GM12892 (cell line): Measurements from ENCODE around the gene ZMAT5.

Experiments
- POLR2A ChIP-seq: IDR thresholded peaks from 2 replicates; pipeline ENCODE4 v1.6.1; 2011; ENCODE audit warnings: low read depth, low read length, control low read depth
- POLR2AphosphoS5 ChIP-seq: IDR thresholded peaks from 2 replicates; pipeline ENCODE4 v1.6.1; 2011; ENCODE audit warnings: low read depth, low read length, control low read depth
- TAF1 ChIP-seq: IDR thresholded peaks from 2 replicates; pipeline ENCODE4 v1.6.1; 2011; ENCODE audit warnings: low read depth, mild to moderate bottlenecking, control low read depth, low read length, borderline replicate concordance

- no peak for TF ChIP-seq POLR2A
- TF ChIP-seq POLR2AphosphoS5 = no peak
- TF ChIP-seq TAF1 = no peak
These were observed 43.4 kb upstream of the ZMAT5 start for GRCh38 chr22:29810216-29810615.
